SIG-M5 treated with dmso at 0.1 percent for 504 hours (cell line): Measurements from ENCODE around the gene ARHGEF10L.

Source experiments
- DNase-seq: peaks from one replicate; lab custom pipeline; 2025; ENCODE audit not compliant: unreplicated experiment; lab: John Stamatoyannopoulos, UW

Gene ARHGEF10L

DNA sequence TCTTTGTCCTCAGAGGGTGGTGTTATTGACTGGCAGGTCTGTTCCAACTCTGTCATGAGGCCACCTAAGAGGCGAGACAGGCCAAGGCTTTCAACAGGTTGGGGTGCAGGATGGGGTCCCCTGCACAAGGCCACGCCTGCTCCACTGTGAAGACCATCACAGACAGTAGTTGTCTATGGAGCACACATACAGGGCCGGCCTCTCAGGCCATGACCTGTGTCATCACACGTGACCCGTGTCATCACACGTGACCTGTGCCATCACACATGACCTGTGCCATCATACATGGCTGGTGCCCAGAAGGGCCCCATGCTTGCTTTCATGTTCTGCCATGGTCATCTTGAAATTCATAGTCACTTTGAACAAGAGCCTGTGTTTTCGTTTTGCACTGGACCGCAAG, 91.9 kb downstream of the ARHGEF10L start:
- no peak for DNase-seq

GRCh38 chr1:17632106-17632505, 92.6 kb downstream of the ARHGEF10L start:
- no peak for DNase-seq

DNA sequence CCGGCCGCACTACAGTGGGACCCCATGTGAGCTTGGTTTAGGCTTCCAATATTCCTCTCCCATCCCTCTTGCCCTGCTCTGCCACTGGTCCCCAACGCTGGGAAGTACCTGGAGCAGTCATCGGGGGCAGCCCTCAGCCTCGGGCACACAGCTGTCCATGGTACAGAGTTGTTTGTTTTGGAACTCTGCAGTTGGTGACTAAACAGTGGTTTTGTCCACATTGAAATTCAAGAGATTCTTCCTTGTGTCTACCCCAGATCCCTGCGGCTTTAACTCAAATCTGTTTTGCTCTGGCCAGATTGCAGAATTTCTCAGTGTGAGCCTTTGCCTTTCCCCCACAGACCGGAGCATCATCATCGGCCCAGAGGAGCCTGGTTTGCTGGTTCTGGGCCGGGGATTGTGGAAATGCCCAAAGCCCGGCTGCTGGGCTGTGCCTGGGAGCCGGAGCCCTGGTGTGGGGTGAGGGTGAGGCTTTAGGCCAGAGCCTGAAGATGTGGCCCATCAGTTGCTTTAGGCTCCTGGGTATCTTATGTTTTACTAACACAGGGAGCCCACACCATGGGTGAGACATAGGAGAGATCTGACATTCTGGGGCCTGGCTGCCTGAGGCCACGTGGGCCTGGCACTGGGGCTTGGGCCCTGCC, 93.2 kb downstream of the ARHGEF10L start:
- DNase-seq, result no peak

DNA sequence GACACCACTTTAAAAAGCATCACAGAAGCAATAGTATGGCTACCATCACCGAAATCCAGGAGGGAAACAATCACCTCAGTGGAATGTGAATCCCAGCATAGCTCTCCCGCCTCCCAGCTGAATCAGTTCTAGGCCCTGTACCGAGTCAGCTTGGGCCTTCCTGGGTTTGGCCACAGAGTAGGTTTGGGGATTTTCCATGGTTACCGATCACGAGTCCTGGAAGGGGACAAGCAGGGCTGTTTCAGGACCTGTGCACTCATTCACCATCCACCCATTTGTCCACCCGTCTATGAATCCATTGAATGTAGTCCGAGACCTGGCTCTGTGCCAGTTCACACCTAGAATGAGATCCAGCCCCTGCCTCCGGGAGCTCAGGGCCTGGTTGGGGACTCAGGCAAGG, 94.2 kb downstream of the ARHGEF10L start:
- no peak for DNase-seq

DNA sequence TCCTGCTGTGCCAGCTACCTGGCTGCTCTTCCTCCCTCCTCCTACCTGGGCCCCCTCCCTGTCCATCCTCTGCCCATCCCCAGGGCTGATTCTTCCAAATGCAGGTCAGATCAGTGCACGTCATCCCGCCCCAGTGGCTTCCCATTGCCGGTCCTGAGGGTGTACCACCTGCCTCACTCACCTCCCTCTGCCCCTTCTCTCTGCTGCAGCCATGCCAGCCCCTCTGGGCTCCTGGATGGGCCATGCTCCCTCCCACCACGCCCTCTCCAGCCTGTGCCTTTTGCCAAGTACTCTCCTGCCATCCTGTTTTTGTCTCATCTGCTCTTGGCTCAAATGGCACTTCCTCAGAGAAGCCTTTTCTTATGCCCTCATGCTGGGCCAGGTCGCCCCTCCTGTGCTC, 95.8 kb downstream of the ARHGEF10L start:
- no peak for DNase-seq

DNA sequence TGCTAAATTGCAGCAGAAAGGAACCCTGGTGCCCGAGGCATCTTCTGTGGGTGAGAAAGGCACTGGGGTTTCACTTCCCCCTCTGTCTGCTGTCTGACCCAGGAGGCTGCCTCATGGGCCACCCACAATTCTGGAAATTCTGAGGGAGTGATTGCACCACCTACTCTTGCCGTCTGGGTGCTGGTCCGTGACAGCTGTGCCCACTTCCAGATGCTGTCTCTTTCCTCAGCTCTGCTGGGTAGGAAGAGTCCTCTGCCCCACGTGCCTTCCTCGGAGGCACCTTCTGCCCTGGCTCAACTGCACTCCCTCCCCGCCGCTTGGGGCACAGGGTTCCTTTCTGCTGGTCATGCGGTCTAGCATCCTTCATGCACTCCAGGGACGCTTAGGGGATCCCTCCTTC, 96.3 kb downstream of the ARHGEF10L start:
- DNase-seq, result peak; percentile 92

DNA sequence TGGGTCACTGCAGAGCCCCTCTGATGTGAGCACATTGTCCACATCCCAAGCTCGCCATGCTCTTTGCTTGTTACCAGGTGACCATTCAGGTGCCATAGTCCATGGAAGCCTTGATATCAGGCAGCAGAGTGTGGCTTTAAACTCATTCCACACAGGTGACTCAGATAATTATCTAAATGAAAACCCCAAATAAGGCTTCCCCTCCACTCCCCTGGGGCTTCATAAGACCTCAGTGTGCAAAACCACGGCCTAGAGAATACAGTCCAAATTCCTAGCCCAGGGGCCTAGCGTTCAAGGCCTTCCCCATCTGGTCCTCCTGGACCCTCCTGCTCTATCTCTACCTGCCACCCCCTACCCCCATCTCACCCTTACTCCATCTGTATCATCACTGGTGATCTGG, 97.1 kb downstream of the ARHGEF10L start:
- DNase-seq, result no peak

DNA sequence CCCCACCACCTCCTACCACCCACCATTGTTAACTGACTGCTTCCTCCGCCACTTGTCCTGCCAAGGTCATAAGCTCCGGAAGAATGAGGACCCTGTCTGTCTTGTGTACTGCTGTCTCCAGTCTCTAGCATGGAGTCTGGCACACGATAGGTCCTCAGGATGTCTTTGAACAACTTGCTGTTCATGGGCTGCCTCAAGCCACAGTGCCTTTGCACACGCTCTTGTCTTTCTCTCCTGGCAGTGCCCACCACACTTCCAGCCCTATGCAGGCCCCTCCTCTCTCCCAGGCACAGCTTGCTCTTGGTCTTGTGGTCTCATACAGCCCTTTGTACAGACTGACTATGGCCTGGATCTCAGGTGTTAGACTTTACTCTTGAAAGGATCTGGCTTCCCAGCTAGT, 97.6 kb downstream of the ARHGEF10L start:
- DNase-seq, result no peak

GRCh38 chr1:17639703-17640340, 100.3 kb downstream of the ARHGEF10L start:
- no peak for DNase-seq

- peak; percentile 84 for DNase-seq
Measured at GRCh38 chr1:17640393-17640792, 100.9 kb downstream of the ARHGEF10L start.

DNA sequence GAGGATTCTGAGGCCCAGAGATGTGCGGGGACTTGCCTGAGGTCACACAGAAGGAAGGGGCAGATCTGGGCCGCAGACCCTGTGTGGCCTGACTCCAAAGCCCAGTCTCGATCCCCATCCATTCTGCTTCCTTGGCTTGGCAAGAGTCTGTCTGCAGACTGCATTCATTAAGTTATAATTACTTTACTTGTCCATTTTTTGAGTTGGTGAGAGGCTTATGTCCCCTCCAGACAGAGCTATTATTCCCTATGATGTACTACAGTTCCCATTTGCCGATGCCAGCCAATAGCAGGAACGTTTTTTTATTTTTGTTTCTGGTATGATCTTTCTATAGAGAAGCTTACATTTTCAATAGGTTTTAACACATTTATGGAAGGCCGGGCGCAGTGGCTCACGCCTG, 101.5 kb downstream of the ARHGEF10L start:
- no peak for DNase-seq

DNA sequence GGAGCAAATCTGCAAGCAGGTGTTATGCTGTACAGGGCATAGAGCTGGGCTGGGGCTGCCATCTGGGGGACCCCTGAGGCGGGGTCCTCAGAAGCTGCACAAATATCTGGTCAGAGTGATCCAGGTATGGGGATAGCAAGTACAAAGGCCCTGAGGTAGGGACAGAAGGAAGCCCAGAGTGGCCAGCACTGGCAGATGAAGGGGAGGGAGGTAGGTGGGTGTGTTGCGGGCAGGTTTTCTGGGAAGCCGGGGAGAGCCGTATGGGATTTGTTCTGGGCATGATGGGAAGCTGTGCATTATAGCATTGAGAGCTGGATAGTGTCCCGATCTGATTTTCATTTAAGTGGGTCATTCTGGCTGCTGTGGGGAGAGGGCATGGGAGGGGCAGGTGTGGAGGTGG, 102.7 kb downstream of the ARHGEF10L start:
- DNase-seq, result no peak

GRCh38 chr1:17642943-17643342, 103.4 kb downstream of the ARHGEF10L start:
- DNase-seq, result no peak

DNA sequence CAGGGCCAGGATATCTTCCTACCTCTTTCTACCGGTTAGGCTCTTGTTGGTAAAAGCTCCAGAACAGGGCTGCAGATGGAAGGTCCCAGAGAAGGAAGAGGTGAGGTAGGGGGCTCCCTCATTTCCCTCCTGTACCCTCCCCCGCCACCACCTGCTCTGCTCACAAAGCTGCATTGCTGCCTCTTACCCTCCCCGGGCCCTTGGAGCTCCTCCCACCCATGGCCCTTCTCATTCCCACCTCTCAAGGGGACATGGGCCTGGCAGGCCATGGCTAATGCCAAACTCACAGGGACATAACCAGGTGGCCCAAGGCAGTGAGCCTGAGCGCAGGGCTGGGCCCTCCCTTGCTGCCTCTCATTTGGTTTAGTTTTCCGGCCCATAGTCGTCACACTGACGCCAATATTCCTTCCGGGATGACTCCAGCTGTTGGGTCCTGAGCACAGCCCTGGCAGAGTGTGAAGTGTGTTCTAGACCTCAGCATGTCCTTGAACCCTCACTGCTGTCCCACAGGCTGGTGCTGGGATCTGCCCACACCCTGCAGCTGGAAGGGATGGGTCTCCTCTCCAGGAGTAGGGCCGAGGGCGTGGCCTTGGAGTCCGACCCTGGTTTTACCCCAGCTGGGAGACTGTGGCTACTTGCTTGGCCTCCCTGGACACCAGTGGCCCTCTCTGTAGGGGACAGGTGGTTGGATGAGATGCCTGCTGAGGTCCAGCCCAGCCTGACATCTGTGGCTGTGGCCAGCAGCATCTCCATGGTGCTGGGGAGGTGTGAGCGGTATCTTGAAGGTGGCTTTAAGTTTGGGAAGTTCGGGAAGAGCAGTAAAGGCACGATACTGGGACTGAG, 104.6 kb downstream of the ARHGEF10L start:
- no peak for DNase-seq

DNA sequence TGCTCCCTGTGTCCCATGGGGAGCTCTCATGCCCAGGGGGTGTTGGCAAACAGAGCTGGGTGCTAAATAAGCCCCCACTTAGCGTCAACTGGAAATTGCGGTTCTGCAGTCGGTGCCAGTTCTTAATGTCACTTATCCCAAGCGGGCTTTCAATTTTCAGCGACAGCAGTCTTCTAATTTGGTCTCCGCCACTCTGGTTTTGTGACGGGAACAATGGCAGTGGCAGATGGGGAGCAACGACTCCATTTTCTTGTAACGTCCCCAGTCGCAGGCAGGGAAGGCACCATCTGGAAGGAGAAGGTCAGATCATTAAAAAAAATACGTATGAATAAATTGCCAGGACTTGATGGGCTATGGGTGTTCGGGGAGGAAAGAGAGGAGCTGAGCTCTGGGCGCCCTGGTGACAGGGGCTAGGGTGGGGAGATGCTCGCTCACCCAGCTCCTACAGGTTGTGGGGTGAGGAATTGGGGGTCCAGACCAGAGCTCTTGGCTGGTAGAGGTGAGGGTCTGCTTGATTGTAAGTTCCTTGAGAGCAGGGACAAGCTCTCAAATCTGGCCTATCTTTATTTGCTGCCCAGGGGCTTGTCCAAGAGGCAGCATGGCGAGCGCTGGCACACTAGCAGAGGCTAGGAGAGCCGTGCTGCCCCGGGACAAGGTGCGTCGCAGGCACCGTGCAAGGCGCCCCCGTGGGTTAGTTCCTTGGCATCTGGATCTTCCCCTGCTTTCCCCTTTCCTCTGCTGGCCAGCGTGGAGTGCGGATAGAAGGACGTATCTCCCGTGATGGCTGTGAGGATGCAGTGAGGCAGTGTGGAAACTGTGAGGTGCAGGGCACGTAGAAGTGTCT, 105.8 kb downstream of the ARHGEF10L start:
- DNase-seq, result no peak

GRCh38 chr1:17646444-17647280, 107.2 kb downstream of the ARHGEF10L start:
- DNase-seq, result no peak

DNA sequence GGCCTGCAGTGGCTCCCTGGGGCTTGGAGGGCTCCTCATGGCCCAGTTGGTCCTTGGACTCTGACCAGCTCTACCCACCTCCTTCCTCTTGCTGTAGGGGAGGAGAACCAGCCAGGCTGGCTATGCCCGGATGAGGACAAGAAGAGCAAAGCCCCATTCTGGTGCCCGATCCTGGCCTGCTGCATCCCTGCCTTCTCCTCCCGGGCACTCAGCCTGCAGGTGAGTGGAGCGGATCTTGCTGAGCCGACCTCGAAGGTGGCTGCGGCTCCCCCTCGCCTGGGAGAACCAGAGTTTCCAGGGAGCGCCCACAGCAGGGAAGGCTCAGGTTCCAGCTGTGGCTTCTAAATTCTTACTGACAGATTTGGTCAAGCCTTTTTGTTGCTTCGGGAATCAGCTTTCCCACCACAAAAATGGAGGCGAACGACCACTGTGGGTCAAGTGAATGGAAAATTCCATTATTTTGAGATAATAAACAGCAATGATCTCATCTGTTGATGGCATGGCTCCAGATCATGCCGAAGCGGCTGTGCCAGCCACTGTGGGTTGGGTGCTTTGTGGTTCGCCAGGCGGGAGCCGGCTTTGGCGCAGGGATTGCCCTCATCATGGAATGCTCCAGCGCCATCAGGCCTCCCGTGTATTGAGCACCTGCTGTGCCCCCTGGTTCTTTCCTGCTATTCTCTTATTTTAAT, 109.1 kb downstream of the ARHGEF10L start:
- no peak for DNase-seq

DNA sequence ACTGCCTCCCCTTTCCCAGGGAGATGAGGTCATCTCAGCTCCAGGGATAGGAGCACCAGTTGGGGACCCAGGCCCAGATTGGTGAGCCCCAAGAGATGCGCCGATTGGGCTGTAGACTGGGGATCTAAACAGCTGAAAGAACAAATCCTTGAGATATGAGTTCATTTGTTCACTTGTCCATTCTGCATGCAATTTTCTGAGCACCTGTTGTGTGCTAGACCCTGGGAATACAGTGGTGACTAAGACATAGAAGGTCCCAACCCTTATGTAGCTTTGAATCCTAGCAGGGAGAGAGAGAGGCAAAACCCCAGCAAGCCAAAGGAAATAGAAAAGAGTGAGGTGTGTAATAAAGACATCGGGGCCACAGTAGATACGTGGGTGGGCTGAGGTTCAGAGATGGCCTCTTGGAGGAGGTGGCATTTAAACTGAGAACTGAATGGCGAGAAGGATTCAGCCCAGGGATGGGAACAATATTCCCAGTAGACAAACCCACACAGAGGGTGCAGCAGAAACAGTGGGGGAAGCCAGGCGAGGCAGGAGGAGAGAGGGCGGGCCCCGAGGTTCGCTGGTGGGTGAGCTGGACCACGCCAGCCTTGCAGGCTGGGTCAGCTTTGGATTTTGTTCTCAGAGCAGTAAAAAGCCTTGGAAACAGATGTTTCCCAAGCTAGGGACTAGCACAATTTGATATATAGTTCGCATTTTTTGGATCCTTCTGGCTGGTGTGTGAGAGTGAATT, 110.0 kb downstream of the ARHGEF10L start:
- no peak for DNase-seq

DNA sequence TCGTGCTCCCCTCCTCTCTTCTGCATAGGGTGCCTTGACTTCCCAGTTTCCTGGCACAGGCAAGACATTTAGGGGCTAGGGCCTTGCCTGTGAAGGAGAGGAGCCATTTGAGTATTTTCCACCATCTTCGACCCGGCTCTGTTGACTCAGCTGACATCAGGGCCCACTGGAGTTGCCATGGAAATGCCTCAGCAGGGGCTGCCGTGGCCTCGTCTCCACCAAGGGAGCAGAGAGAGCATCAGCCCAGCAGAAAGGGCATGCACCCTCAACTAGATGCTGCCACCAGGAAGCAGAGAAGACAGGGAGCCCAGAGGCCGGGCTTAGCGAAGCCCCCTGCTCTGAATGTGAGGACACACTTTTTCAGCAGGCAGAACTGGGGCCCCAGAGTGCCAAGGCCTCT, 113.8 kb downstream of the ARHGEF10L start:
- DNase-seq, result no peak
